GM18520 (cell line): ENCODE results near the gene PLAU.
"Not testable (repeated sequence)": the region's sequence is repeated elsewhere in the genome, so short reads cannot be mapped to it uniquely, and the experiment has no call there.

Experiments used
- ATAC-seq: cut with Tn5 transposase; IDR thresholded peaks from one replicate; pipeline ENCODE4 v1.9.1; 2021; ENCODE audit not compliant: unreplicated experiment

The PLAU gene

DNA sequence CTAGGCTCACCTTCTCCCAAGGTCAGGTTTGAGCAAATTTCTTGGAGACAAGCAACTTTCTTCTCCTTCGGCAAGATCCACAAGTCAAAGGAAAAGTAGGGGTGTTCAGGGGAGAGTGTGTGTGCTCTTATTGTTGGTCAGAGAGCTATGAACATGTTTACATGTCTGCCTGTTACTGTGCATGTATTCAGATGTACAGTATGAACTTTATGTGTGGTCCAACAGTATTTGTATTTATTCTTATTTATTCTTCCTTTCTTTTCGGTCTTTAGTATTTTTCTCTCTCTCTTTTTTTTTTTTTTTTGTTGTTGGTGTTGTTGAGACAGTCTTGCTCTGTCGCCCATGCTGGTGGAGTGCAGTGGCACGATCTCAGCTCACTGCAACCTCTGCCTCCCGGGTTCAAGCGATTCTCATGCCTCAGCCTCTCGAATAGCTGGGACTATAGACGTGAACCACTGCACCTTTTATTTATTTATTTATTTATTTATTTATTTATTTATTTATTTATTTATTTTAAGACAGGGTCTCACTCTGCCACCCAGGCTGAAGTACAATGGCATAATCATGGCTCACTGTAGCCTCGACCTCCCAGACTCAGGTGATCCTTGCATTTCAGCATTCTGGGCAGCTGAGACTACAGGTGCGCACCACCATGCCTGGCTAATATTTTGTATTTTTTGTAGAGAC lies 38.2 kb downstream of the PLAU start:
- ATAC-seq, result no peak

DNA sequence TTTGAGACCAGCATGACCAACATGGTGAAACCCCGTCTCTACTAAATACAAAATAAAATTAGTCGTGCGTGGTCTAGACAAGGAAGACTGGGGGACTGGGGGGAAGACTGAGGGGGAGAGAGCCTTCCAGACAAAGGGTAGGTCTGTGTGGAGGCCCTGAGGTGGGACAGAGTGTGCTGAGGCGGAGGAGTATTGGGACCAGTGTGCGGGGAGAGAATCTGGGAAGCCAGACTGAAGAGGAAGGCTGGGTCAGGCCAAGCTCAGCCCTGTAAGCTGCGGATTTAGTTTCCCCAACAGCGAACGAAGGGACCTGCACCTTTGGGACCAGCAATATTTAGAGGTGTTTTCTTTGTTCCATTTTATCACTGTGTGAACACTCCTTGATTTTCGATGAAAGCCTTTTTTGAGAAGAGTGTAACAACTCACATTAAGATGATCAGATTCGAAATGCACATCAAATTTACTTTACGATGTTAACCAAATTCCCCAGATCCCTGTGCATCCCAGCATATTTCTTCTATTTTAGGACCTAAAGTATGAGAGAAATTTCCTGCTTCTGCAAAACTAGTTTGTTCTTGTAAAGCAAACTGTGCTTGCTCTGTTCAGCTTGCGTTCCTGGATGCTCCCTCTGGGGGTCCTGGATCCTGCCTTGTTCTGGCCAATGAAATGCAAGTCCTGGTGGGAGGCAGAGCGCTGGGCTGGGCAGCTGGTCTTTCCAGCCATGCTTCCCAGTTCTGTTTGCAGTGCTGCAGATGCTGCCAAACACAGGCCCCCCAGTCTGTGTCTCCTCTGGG lies 39.4 kb downstream of the PLAU start:
- ATAC-seq, result no peak

DNA sequence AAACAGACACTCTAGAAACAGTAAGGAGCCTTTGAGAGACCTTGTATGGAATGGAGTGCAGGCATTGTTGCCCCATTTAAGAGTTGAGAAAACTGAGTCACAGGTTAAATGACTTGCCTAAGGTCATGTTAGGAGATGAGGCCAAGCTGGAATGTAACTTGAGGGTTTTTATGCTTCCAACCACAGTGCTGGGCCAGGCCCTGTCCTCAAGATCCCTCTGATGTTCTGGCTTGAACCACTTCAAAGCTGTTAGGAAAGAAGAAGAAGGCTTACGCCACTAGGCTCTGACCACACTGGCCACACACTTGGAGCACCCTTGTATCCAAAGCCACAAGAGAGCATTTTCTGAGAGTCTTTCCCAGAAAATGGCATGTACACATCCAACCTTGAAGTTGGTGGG lies 42.7 kb downstream of the PLAU start:
- ATAC-seq, result no peak

- no peak for ATAC-seq
These were observed 43.8 kb downstream of the PLAU start for GRCh38 chr10:73954737-73955136.

DNA sequence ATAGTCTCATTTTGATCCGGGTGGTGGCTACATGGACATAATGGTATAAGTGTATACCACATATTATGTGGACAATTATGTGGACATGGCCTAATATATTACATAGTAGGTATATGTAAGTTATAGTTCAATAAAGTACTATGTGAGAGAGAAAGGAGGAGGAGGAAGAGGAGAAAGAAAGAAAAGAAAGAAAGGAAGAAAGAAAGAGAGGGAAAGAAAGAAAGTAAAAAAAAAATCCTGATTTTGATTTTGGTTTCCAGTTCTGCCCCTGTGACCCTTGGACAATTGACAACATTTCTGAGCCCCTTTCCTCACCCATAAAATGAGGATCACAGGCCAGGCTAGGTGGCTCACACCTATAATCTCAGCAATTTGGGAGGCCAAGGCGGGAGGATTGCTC lies 44.8 kb downstream of the PLAU start:
- ATAC-seq, result no peak

DNA sequence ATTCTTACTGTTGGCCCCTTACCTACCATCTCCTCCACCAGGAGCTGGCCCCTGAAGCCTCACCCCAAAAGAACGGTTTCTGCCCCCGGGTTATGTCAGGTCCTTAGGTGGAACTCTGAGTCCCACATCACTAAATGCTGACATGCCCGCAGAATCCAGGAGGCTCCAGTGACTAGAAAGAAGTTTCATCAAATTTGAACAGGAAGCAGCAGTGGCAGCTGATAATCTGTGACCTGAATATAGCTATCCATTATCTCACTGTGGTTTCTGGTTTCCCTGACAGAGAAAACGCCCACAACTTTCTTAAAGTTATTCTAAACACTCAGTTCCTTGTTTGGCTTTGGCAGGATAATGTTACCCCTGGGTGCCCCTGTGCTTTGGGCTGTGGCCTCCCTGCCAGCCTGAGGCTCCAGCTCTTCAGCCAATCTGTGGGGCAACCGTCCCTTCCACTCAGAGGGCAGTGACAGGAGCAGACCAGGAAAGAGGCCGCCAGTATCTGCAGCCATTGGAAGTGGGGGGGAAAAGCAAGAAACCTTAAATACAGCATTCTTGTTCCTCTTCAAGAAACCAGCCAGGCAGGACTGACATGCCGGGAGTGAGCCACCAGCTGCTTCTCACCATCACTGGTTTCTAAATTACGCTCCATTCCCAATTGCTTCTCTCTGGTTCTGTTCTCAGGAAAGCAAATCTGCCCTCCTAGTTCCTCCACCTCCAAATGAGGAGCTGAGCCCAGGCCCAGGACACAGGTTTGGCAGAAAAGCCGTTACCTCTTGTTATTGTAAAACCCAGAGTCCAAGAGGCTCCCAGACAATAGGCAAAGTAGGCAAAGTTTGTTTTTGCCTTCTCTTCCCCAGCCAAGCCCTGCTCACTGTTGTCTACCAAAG lies 45.8 kb downstream of the PLAU start:
- no peak for ATAC-seq

- no peak for ATAC-seq
These were observed 48.7 kb downstream of the PLAU start for GRCh38 chr10:73959484-73960243.

DNA sequence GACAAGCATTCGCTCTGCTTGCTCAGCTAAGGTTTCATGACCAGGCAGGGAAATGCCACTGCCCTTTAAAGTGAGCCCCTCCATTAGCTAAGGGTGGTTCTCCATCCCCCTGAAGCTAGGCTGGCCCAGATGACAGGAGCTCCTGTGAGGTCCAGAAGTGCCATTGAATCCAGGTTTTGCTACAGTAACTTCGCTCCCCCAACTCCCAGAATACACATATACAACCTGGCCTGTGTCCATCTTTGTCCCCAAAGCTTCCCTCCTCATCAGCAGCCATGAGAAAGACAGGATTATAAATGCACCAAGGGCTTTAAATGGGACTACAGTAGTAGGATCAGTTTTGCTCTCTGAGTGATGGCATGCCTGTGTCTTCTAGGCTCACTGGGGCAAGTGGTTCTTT lies 51.5 kb downstream of the PLAU start:
- no peak for ATAC-seq

DNA sequence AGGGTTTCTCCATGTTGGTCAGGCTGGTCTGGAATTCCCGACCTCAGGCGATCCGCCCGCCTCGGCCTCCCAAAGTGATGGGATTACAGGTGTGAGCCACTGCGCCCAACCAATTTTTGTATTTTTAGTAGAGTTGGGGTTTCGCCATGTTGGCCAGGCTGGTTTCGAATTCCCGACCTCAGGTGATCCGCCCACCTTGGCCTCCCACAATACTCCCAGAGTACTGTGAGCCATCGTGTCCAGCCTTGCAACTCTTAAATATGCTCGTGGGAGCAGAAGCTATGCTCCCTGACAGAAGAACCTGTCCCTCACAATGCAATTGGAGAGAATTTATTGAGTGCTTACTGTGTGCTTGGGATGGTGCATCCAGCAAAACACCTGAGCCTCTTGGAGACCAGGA lies 52.6 kb downstream of the PLAU start:
- ATAC-seq, result not testable (repeated sequence)

DNA sequence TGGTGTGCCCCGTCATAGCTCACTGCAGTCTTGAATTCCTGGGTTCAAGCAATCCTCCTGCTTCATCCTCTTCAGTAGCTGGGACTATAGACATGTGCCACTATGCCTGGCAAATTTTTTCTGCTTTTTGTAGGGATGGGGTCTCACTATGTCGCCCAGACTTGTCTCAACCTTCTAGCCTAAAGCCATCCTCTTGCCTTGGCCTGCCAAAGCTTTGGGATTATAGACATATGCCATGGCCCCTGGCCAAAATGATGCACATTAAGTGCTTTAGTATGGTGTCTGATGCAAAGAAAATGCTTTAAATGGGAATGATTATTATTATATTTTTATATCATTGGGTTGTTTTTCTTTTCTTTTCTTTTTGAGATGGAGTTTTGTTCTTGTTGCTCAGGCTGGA lies 53.8 kb downstream of the PLAU start:
- no peak for ATAC-seq

- not testable (repeated sequence) for ATAC-seq
These were observed 54.4 kb downstream of the PLAU start for GRCh38 chr10:73965267-73965889.

GRCh38 chr10:73965890-73966768 lies 55.2 kb downstream of the PLAU start:
- ATAC-seq, result no peak

DNA sequence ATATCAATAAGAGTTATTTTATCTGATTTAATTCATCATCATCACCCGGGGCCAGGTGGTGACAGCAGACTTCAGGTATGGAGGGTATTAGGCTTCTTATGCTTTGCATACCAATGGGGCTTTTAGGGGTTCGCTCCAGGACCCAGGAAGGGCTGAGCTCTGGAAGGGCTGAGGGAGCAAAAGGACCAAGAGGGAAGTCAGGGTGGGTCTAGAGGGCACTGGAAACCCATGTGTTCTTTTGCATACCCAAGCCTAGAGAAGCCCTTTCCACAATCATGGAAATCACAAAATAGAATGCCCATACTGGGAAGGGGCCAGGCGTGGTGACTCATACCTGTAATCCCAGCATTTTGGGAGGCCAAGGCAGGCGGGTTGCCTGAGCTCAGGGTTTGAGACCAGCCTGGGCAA lies 56.1 kb downstream of the PLAU start:
- no peak for ATAC-seq
